IMR-90 (cell line): Measurements from ENCODE around the gene GSG1L. TPM values are rescaled to one million over a fixed set of nuclear protein-coding genes. Genes with fewer than 3 reads are reported as not detected.

Source experiments
- ATAC-seq: fragments of 200-7000 bp; cut with Tn5 transposase; 2 replicates; pipeline ENCODE4 v1.9.1; 2020; ENCODE audit warnings: low read depth, mild to moderate bottlenecking, moderate library complexity
- BruUV-seq: library from RNA; stranded (reverse); fragments of 400-500 nt; replicated peaks from 2 replicates; lab custom pipeline; 2021; lab: Mats Ljungman, UMichigan
- CTCF ChIA-PET: fragments of 300-600 bp; formaldehyde crosslinking; extraction: SDS; loops from one replicate; lab custom pipeline; 2021; ENCODE audit warnings: antibody characterized with exemption; lab: Yijun Ruan, JAX
- POLR2A ChIA-PET: fragments of 300-600 bp; sonication (Branson Sonifier 250); formaldehyde crosslinking; loops from one replicate; lab custom pipeline; 2022; ENCODE audit warnings: antibody characterized with exemption; ENCODE audit not compliant: unreplicated experiment; lab: Charles Lee
- DNase-seq: peaks from one replicate; pipeline ENCODE4 v3.0.0; 2013
- H2AFZ ChIP-seq: replicated peaks from 2 replicates; pipeline ENCODE3; 2013; ENCODE audit warnings: low read length, mild to moderate bottlenecking; ENCODE audit not compliant: poor library complexity
- H2AK5ac ChIP-seq: 2 replicates; pipeline ENCODE4 v1.6.1; 2013; ENCODE audit warnings: low read depth, low read length, inconsistent platforms
- H2AK9ac ChIP-seq: replicated peaks from 2 replicates; pipeline ENCODE3; 2013; ENCODE audit warnings: mild to moderate bottlenecking, low read depth, low read length, moderate library complexity; ENCODE audit not compliant: poor library complexity
- H2BK120ac ChIP-seq: 2 replicates; pipeline ENCODE4 v1.6.1; 2013; ENCODE audit warnings: low read depth, low read length, inconsistent platforms
- H2BK15ac ChIP-seq: 3 replicates; pipeline ENCODE4 v1.6.1; 2013; ENCODE audit warnings: low read depth, low read length, inconsistent platforms
- H2BK20ac ChIP-seq: 2 replicates; pipeline ENCODE4 v1.6.1; 2013; ENCODE audit warnings: low read depth, mild to moderate bottlenecking, inconsistent platforms, low read length, moderate library complexity
- H2BK5ac ChIP-seq: 2 replicates; pipeline ENCODE4 v1.6.1; 2013; ENCODE audit warnings: mild to moderate bottlenecking, low read depth, low read length, inconsistent platforms; ENCODE audit not compliant: poor library complexity, severe bottlenecking
- H3K14ac ChIP-seq: replicated peaks from 2 replicates; pipeline ENCODE4 v1.6.1; 2013; ENCODE audit warnings: low read depth, low read length, inconsistent platforms
- H3K18ac ChIP-seq: 2 replicates; pipeline ENCODE4 v1.6.1; 2013; ENCODE audit warnings: low read depth, low read length, control low read depth
- H3K23ac ChIP-seq: 2 replicates; pipeline ENCODE4 v1.6.1; 2013; ENCODE audit warnings: low read depth, low read length, inconsistent platforms
- H3K27ac ChIP-seq: 2 replicates; pipeline ENCODE4 v1.5.1; 2013; ENCODE audit warnings: mild to moderate bottlenecking, control low read depth, low read length; ENCODE audit not compliant: insufficient read depth
- H3K27me3 ChIP-seq: 2 replicates; pipeline ENCODE4 v1.6.1; 2013; ENCODE audit warnings: low read length; ENCODE audit not compliant: control insufficient read depth, insufficient read depth
- H3K36me3 ChIP-seq: 2 replicates; pipeline ENCODE4 v1.6.1; 2013; ENCODE audit warnings: low read length, mixed read lengths; ENCODE audit not compliant: control insufficient read depth, insufficient read depth
- H3K4ac ChIP-seq: 2 replicates; pipeline ENCODE4 v1.6.1; 2013; ENCODE audit warnings: low read depth, low read length, inconsistent platforms
- H3K4me1 ChIP-seq: 2 replicates; pipeline ENCODE4 v1.6.1; 2013; ENCODE audit warnings: low read length, mixed read lengths; ENCODE audit not compliant: control insufficient read depth, insufficient read depth
- H3K4me2 ChIP-seq: 2 replicates; pipeline ENCODE4 v1.6.1; 2013; ENCODE audit warnings: low read depth, mild to moderate bottlenecking, control low read depth, low read length, moderate library complexity
- H3K4me3 ChIP-seq: 2 replicates; pipeline ENCODE4 v1.5.1; 2013; ENCODE audit warnings: low read depth, mild to moderate bottlenecking, control low read depth, low read length, moderate library complexity; ENCODE audit not compliant: insufficient read depth
- H3K56ac ChIP-seq: 2 replicates; pipeline ENCODE4 v1.6.1; 2013; ENCODE audit warnings: low read length, inconsistent platforms; ENCODE audit not compliant: insufficient read depth; ENCODE audit errors: extremely low read depth
- H3K79me1 ChIP-seq, 2 experiments: 2 replicates each; pipeline ENCODE4 v1.6.1; 2013; ENCODE audit warnings: low read length in 2 of 2, inconsistent platforms in 1 of 2, low read depth in 1 of 2
- H3K9ac ChIP-seq: 2 replicates; pipeline ENCODE4 v1.6.1; 2013; ENCODE audit warnings: low read depth, low read length, control low read depth
- H3K9me1 ChIP-seq: 2 replicates; pipeline ENCODE4 v1.6.1; 2013; ENCODE audit warnings: low read length, inconsistent platforms; ENCODE audit not compliant: insufficient read depth
- H3K9me3 ChIP-seq: 2 replicates; pipeline ENCODE4 v1.6.1; 2013; ENCODE audit warnings: low read length; ENCODE audit not compliant: control insufficient read depth, insufficient read depth
- H4K20me1 ChIP-seq: 2 replicates; pipeline ENCODE4 v1.6.1; 2013; ENCODE audit warnings: low read length, inconsistent platforms; ENCODE audit not compliant: insufficient read depth
- H4K5ac ChIP-seq: 2 replicates; pipeline ENCODE4 v1.6.1; 2013; ENCODE audit warnings: mild to moderate bottlenecking, low read depth, low read length, control low read depth
- H4K8ac ChIP-seq, 2 experiments: 2 replicates each; pipeline ENCODE4 v1.6.1; 2013; ENCODE audit warnings: low read depth in 2 of 2, low read length in 2 of 2, control low read depth in 1 of 2, inconsistent platforms in 1 of 2
- H4K91ac ChIP-seq: 2 replicates; pipeline ENCODE4 v1.6.1; 2013; ENCODE audit warnings: low read depth, low read length, inconsistent platforms; ENCODE audit not compliant: insufficient read depth
- BHLHE40 ChIP-seq: fragments of 150-350 bp; IDR thresholded peaks from 2 replicates; pipeline ENCODE4 v1.6.1; 2016; ENCODE audit warnings: mild to moderate bottlenecking, low read depth, low read length
- CEBPB ChIP-seq: IDR thresholded peaks from 2 replicates; pipeline ENCODE4 v1.6.1; 2012; ENCODE audit warnings: low read depth, low read length, improper control_type of control experiment
- CHD1 ChIP-seq: IDR thresholded peaks from 2 replicates; pipeline ENCODE4 v1.6.1; 2012; ENCODE audit warnings: low read depth, low read length, improper control_type of control experiment
- CTCF ChIP-seq: conservative IDR thresholded peaks from 2 replicates; pipeline ENCODE4 v1.5.1; 2012; ENCODE audit warnings: mild to moderate bottlenecking, low read depth, low read length, improper control_type of control experiment
- FOS ChIP-seq: fragments of 150-350 bp; IDR thresholded peaks from 2 replicates; pipeline ENCODE4 v1.6.1; 2016; ENCODE audit warnings: low read depth, low read length
- MAFK ChIP-seq: IDR thresholded peaks from 2 replicates; pipeline ENCODE4 v1.6.1; 2012; ENCODE audit warnings: low read depth, low read length, improper control_type of control experiment
- MAZ ChIP-seq: IDR thresholded peaks from 2 replicates; pipeline ENCODE4 v1.6.1; 2012; ENCODE audit warnings: low read depth, mild to moderate bottlenecking, low read length, improper control_type of control experiment, moderate library complexity, borderline replicate concordance
- MXI1 ChIP-seq: IDR thresholded peaks from 2 replicates; pipeline ENCODE4 v1.6.1; 2012; ENCODE audit warnings: low read depth, mild to moderate bottlenecking, low read length, moderate library complexity, borderline replicate concordance
- NFE2L2 ChIP-seq: fragments of 150-350 bp; IDR thresholded peaks from 2 replicates; pipeline ENCODE4 v1.6.1; 2016; ENCODE audit warnings: low read depth, mild to moderate bottlenecking, low read length
- POLR2A ChIP-seq: IDR thresholded peaks from 2 replicates; pipeline ENCODE4 v1.6.1; 2012; ENCODE audit warnings: mild to moderate bottlenecking, low read depth, low read length
- RAD21 ChIP-seq: IDR thresholded peaks from 2 replicates; pipeline ENCODE4 v1.6.1; 2012; ENCODE audit warnings: low read length, improper control_type of control experiment
- RCOR1 ChIP-seq: IDR thresholded peaks from 2 replicates; pipeline ENCODE4 v1.6.1; 2012; ENCODE audit warnings: mild to moderate bottlenecking, low read length, improper control_type of control experiment; ENCODE audit not compliant: insufficient replicate concordance
- RFX5 ChIP-seq: IDR thresholded peaks from 2 replicates; pipeline ENCODE4 v1.8.0; 2012; ENCODE audit warnings: low read depth, mild to moderate bottlenecking, low read length, moderate library complexity
- SMC3 ChIP-seq: fragments of 150-350 bp; IDR thresholded peaks from 2 replicates; pipeline ENCODE4 v1.6.1; 2016; ENCODE audit warnings: low read depth, mild to moderate bottlenecking, antibody characterized with exemption, low read length, moderate library complexity
- WGBS, 2 experiments: methylation state at CpG; one replicate each; pipeline versions ENCODE4 v1.1.5 to v1.1.7; 2013; ENCODE audit warnings: missing lambda C conversion rate in 2 of 2; ENCODE audit not compliant: insufficient read length in 1 of 2; ENCODE audit errors: extremely low coverage in 2 of 2; 5-methylcytosine and 5-hydroxymethylcytosine counted together
- dilution Hi-C: fragments of 300-500 bp; cut with HindIII; formaldehyde crosslinking; loops from one replicate; pipeline ENCODE4 v1.14.3; 2018; ENCODE audit warnings: low sequenced_read_pairs; ENCODE audit not compliant: unreplicated experiment
- in situ Hi-C: fragments of 300-500 bp; cut with MboI; formaldehyde crosslinking; loops from 3 replicates; pipeline ENCODE4 v1.14.3; 2019; ENCODE audit warnings: low sequenced_read_pairs, inconsistent platforms, mixed read lengths
- intact Hi-C: fragments of 100-400 bp; cut with micrococcal nuclease; formaldehyde crosslinking; loops from 2 replicates; pipeline ENCODE4 v1.10.0; 2022
- polyA plus RNA-seq, 3 experiments: library from polyadenylated mRNA; depleted of rRNA; stranded (reverse); fragments of >200 nt; gene quantifications; 2 replicates each; pipeline ENCODE4 v1.2.3, GENCODE V29; 2012; ENCODE audit warnings: low replicate concordance in 1 of 3
- total RNA-seq: library from RNA; depleted of rRNA; stranded (reverse); fragments of >200 nt; gene quantifications from 2 replicates; pipeline ENCODE4 v1.2.3, GENCODE V29; 2012
- TF ChIP-seq, protein P1 (sequence below): fragments of 150-350 bp; IDR thresholded peaks from 2 replicates; pipeline ENCODE4 v1.6.1; 2017; ENCODE audit warnings: mild to moderate bottlenecking, antibody characterized with exemption, low read length, low read depth
- TF ChIP-seq, protein P2 (sequence below): fragments of 150-350 bp; IDR thresholded peaks from 2 replicates; pipeline ENCODE4 v1.6.1; 2016; ENCODE audit warnings: low read depth, mild to moderate bottlenecking, low read length, moderate library complexity, borderline replicate concordance

GSG1L gene
- total and polyA plus RNA-seq, 2 of the 4 experiments (the other 2 are of a cell fraction) = not detected

DNA sequence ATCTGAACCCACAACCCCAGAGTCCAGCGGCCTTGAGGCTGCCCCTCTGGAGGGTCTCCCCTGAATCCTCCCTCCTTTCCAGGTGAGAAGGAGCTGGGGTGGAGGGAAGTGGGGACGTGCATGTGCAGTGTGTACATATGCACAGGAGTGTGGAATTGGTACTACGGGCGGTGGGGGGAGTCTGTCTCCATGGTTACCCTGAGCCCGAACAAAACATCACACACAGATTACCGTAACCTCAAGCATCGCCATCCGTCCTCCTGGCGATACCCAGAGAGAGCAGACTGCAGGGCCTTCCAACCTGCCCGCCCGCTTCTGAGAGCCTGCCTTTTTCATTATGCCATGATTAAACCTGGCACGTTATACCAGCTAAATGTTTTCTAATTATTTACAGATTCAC, 25.1 kb downstream of the GSG1L start:
- no peak overlapping the region for H2BK5ac ChIP-seq
- no peak overlapping the region for H3K56ac ChIP-seq
- DNase-seq = no peak
- H3K27me3 ChIP-seq = peaks cover 17% of the 10 kb centered on the region
- 0 out of 2 replicates have a peak, but pooled peaks cover 2% of the 10 kb centered on the region for H3K4me1 ChIP-seq
- H2BK15ac ChIP-seq = no peak overlapping the region
- WGBS, 2 experiments = 77% methylated on average over 6 of the region's 12 CpGs; no CpG with 5 or more reads in 1 of the 2 experiments
- dilution Hi-C loops = no loop called here
- no peak overlapping the region for H2AK9ac ChIP-seq
- H3K36me3 ChIP-seq = no peaks in the 10 kb centered on the region
- ChIA-PET POLR2A (no interaction called here), CTCF (interaction anchor here (1.1 kb wide), 1 partner anchor 309 kb away, joined by 3 read pairs; no protein-coding TSS in a partner anchor)
- H3K27ac ChIP-seq = no peak overlapping the region
- H3K4me3 ChIP-seq = no peak overlapping the region
- no peaks in the 10 kb centered on the region for H4K20me1 ChIP-seq
- in situ Hi-C loops = no loop called here
- no peak overlapping the region for H4K91ac ChIP-seq
- H3K9ac ChIP-seq = no peak overlapping the region
- H2BK120ac ChIP-seq = no peak overlapping the region
- intact Hi-C loops = no loop called here
- no peak overlapping the region for H2AK5ac ChIP-seq
- H4K8ac ChIP-seq = no peak overlapping the region
- no peak overlapping the region for H4K5ac ChIP-seq
- no peak overlapping the region for H2BK20ac ChIP-seq
- ATAC-seq = no peak
- H3K9me1 ChIP-seq = no peaks in the 10 kb centered on the region
- H3K14ac ChIP-seq = no peak overlapping the region
- no peaks in the 10 kb centered on the region for H3K9me3 ChIP-seq
- TF ChIP-seq, protein P1, sequence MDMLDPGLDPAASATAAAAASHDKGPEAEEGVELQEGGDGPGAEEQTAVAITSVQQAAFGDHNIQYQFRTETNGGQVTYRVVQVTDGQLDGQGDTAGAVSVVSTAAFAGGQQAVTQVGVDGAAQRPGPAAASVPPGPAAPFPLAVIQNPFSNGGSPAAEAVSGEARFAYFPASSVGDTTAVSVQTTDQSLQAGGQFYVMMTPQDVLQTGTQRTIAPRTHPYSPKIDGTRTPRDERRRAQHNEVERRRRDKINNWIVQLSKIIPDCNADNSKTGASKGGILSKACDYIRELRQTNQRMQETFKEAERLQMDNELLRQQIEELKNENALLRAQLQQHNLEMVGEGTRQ = no peak
- TF ChIP-seq RCOR1 = no peak
- no peak for TF ChIP-seq CTCF
- no peak for TF ChIP-seq CHD1
- TF ChIP-seq MAZ = no peak
- no peak for TF ChIP-seq RAD21
- TF ChIP-seq RFX5 = no peak
- no peak for TF ChIP-seq MXI1
- no peak for TF ChIP-seq BHLHE40
- no peak for TF ChIP-seq CEBPB
- no peak for TF ChIP-seq NFE2L2
- TF ChIP-seq SMC3 = no peak
- no peak for TF ChIP-seq POLR2A
- no peak for TF ChIP-seq MAFK
- TF ChIP-seq FOS = no peak
- TF ChIP-seq, protein P2, sequence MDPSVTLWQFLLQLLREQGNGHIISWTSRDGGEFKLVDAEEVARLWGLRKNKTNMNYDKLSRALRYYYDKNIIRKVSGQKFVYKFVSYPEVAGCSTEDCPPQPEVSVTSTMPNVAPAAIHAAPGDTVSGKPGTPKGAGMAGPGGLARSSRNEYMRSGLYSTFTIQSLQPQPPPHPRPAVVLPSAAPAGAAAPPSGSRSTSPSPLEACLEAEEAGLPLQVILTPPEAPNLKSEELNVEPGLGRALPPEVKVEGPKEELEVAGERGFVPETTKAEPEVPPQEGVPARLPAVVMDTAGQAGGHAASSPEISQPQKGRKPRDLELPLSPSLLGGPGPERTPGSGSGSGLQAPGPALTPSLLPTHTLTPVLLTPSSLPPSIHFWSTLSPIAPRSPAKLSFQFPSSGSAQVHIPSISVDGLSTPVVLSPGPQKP = no peak
- no peak overlapping the region for H3K4ac ChIP-seq
- no TSS peak for BruUV-seq
- H3K79me1 ChIP-seq = no peaks in the 10 kb centered on the region
- no peak overlapping the region for H3K4me2 ChIP-seq
- no peak overlapping the region for H3K18ac ChIP-seq
- no peak overlapping the region for H3K23ac ChIP-seq
- H2AFZ ChIP-seq = no peak overlapping the region
